ENCODE measurements around the gene PRSS38. TPM values are rescaled to one million over a fixed set of nuclear protein-coding genes. Genes with fewer than 3 reads are reported as not detected.
A peak's percentile ranks its signal among the peaks of the same experiment; 100 is the strongest.

PRSS38 gene
- total RNA-seq, 4 donors from 2014 or later, result not detected

DNA sequence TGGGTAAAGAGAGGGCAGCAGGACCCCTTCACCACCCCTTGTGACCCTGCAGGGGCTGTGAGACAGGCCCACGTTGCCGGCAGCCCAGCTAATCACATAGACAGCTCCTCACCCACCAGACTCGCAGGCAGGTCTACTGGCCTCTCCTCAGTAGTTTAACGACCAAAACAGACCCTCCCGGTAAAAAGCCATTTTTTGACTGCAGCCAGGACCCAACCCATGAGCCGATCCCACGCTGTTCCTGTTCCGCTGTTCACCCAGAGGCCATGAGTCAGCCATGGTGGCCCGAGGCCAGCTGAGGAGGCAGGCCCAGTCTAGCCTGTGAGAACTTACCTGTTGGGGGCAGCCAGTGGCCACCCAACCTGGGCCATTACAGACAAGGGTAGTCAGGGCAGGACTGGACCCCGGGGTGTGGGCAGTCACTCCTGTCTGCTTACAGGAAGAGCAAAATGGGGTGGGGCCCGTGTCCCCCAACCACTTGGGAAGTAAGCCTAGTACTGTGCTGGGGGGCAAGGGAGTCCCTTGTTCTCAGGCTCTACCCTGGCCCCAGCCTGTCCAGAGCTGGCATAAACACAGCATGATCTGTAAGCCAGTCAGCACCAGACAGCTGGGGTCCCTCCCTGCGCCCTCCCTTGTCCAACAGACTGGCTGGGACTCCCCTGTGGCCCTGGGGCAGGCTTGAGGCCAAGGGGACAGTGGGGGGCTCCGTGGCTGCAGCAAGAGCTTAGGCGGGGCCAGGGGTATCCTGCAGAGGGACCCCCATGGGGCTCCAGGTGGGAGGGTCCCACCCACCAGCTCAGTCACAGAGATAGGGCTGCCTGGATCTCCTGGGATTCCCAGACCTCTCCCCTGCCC lies 70.4 kb downstream of the PRSS38 start:
- Histone ChIP-seq H3K27me3 (no peaks in the 10 kb centered on the region), H3K36me3 (no peaks in the 10 kb centered on the region), H3K9me3 (no peaks in the 10 kb centered on the region), H3K27ac (peak overlapping the region; percentile 90 to 94 (median 92)), H3K4me1 (peaks cover 0 to 26% (median 16%) of the 10 kb centered on the region in 3 donors), H3K4me3 (peak overlapping the region in 1 of 2 donors; percentile 67)
- ATAC-seq, result no peak
- TF ChIP-seq EP300 (IDR thresholded peaks at IDR 0.05) (no peak), POLR2AphosphoS5 (IDR thresholded peaks at IDR 0.05) (no peak), CTCF (IDR thresholded peaks at IDR 0.05) (no peak), POLR2A (IDR thresholded peaks at IDR 0.05) (no peak)
- 60% methylated on average over 1 of the region's 14 CpGs; no CpG with 5 or more reads in 1 of the 2 donors for WGBS, 2 donors (ENCODE audit: low coverage in 1 of 2)

DNA sequence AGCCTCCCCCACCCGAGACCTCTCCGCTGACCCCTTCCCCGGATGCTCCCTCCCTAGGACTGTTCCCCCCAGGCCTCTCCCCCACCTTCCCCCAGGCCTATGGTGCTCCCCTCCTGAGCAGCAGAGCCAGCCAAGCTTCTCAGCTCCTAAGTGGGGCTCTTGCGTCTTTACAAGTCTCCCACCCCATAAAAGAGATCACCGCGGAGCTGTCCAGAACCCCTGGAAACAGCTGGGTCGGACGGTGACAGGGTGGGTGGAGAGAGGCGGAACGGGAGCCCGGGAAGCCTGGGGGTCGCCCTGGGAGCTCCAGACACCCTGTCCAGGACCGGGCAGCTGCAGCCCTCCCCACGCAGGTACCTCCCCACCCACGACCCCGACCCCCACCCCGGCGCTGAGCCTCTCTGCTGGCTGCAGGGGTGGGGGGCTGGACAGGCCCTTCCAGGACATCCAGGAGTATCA lies 71.1 kb downstream of the PRSS38 start:
- WGBS, 2 donors (ENCODE audit: low coverage in 1 of 2), result 20% methylated on average over 2 of the region's 18 CpGs; no CpG with 5 or more reads in 1 of the 2 donors
- peak overlapping the region; percentile 51 to 67 for H3K4me3 ChIP-seq

GRCh38 chr1:227886993-227887696 lies 71.7 kb downstream of the PRSS38 start:
- H3K4me3 ChIP-seq, result peak overlapping the region; percentile 51 to 67
- no peaks in the 10 kb centered on the region for H3K36me3 ChIP-seq
- peak; percentile 60 for ATAC-seq
- peaks cover 0 to 26% (median 16%) of the 10 kb centered on the region in 3 donors for H3K4me1 ChIP-seq
- no peaks in the 10 kb centered on the region for H3K27me3 ChIP-seq
- H3K9me3 ChIP-seq, result no peaks in the 10 kb centered on the region
- peak overlapping the region; percentile 90 to 94 (median 92) for H3K27ac ChIP-seq
- 0% methylated on average over 8 of the region's 30 CpGs; no CpG with 5 or more reads in 1 of the 2 donors for WGBS, 2 donors (ENCODE audit: low coverage in 1 of 2)
- TF ChIP-seq POLR2AphosphoS5 (IDR thresholded peaks at IDR 0.05), result peak; percentile 58
- no peak for TF ChIP-seq POLR2A (IDR thresholded peaks at IDR 0.05)
- TF ChIP-seq CTCF (IDR thresholded peaks at IDR 0.05), result no peak

More for the DNA sequence above, 71.1 kb downstream of the PRSS38 start:
- H3K36me3 ChIP-seq, result no peaks in the 10 kb centered on the region
- ATAC-seq, result peak; percentile 0
- H3K9me3 ChIP-seq, result no peaks in the 10 kb centered on the region
- peaks cover 0 to 26% (median 16%) of the 10 kb centered on the region in 3 donors for H3K4me1 ChIP-seq
- no peaks in the 10 kb centered on the region for H3K27me3 ChIP-seq
- peak overlapping the region; percentile 90 to 94 (median 92) for H3K27ac ChIP-seq
- TF ChIP-seq POLR2A (IDR thresholded peaks at IDR 0.05), result no peak
- TF ChIP-seq POLR2AphosphoS5 (IDR thresholded peaks at IDR 0.05), result no peak
- no peak for TF ChIP-seq EP300 (IDR thresholded peaks at IDR 0.05)

DNA sequence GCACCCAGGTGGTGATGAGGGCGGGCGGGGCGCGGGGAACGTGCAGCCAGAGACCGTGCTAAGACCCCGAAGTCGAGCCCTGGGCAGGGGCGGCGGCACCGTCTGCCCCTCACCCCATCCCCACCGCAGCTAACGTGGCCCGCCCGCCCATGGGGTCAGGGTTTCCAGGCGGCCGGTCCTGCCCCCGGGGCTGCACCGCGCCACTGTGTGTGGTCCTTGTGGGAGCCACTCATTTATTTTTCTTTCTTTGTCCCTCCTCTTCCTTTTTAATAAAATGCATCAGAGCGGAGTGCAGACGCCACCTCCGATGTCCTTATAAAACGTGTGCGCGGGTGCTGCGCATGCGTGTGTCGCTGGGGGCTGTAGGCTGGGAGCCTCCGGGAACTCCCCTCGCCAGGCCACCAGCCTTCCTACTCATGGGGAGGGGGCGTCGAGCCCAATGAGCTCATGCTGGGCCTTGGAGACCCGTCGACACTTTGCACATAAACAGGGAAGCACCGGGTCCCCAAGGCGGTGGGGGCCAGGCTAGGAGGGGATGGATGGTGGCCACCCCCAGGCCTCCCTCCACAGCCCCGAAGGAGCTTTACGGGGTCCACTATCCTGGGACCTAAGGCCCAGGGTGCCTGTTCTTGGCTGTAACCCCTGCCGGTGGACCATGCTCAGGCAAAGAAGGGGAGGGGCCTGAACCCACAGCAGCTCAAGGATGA lies 72.4 kb downstream of the PRSS38 start:
- 5 to 27% methylated on average over 14 to 27 of the region's 40 CpGs for WGBS, 2 donors (ENCODE audit: low coverage in 1 of 2)
- peaks cover 0 to 26% (median 16%) of the 10 kb centered on the region in 3 donors for H3K4me1 ChIP-seq
- H3K27ac ChIP-seq, result peak overlapping the region; percentile 90 to 94 (median 92)
- no peaks in the 10 kb centered on the region for H3K36me3 ChIP-seq
- ATAC-seq, result peak; percentile 81
- H3K9me3 ChIP-seq, result no peaks in the 10 kb centered on the region
- H3K4me3 ChIP-seq, result peak overlapping the region; percentile 51 to 67
- H3K27me3 ChIP-seq, result no peaks in the 10 kb centered on the region
- no peak for TF ChIP-seq CTCF (IDR thresholded peaks at IDR 0.05)
- peak in 1 of 2 donors; percentile 58 for TF ChIP-seq POLR2A (IDR thresholded peaks at IDR 0.05)
- TF ChIP-seq EP300 (IDR thresholded peaks at IDR 0.05), result no peak
- TF ChIP-seq POLR2AphosphoS5 (IDR thresholded peaks at IDR 0.05), result peak; percentile 54

Data from gastroesophageal sphincter (tissue), 4 donors.